Ovary (tissue), 9 donors: ENCODE data around the gene IKBIP. TPM values are rescaled to one million over a fixed set of nuclear protein-coding genes. Genes with fewer than 3 reads are reported as not detected.

ENCODE experiments used
- DNase-seq, 5 donors: peaks; one replicate each; pipeline ENCODE4 v3.0.0-alpha.2; 2019 to 2020
- H3K27ac ChIP-seq, 2 donors: fragments of 200-600 bp; one replicate each; pipeline versions ENCODE4 v1.5.1 to v1.8.0; 2019 to 2022
- H3K27me3 ChIP-seq: fragments of 200-600 bp; one replicate; pipeline ENCODE4 v1.8.0; 2022
- H3K36me3 ChIP-seq: fragments of 200-600 bp; sonication (generic); one replicate; pipeline ENCODE4 v1.5.1; 2019
- H3K4me1 ChIP-seq: one replicate; pipeline ENCODE4 v1.8.1; 2013; ENCODE audit warnings: mild to moderate bottlenecking, moderate library complexity; ENCODE audit not compliant: insufficient read depth
- H3K4me3 ChIP-seq: fragments of 200-600 bp; sonication (generic); one replicate; pipeline ENCODE4 v1.5.1; 2017
- H3K9me3 ChIP-seq, 2 donors: fragments of 200-600 bp in 1 of 2; sonication (generic) in 1 of 2; one replicate each; pipeline versions ENCODE4 v1.5.1 to v1.8.1; 2013 to 2019; ENCODE audit warnings: mild to moderate bottlenecking in 1 of 2, moderate library complexity in 1 of 2
- CTCF ChIP-seq, 3 donors: fragments of 450-650 bp in 2 of 3; fragments of 200-600 bp in 1 of 3; IDR thresholded peaks; one replicate each; pipeline versions ENCODE4 v1.5.1 to v1.8.0; 2016 to 2022; ENCODE audit warnings: antibody characterized with exemption in 3 of 3, mild to moderate bottlenecking in 1 of 3
- EP300 ChIP-seq: sonication (generic); formaldehyde crosslinking; IDR thresholded peaks from one replicate; pipeline ENCODE4 v1.6.1; 2017; ENCODE audit warnings: antibody characterized with exemption
- POLR2A ChIP-seq: fragments of 450-650 bp; IDR thresholded peaks from one replicate; pipeline ENCODE4 v1.6.1; 2017; ENCODE audit warnings: antibody characterized with exemption, mild to moderate bottlenecking, moderate library complexity
- WGBS, 3 donors: extraction: QIAGEN DNeasy Blood & Tissue Kit in 1 of 3; methylation state at CpG; one replicate each; pipeline versions ENCODE4 v1.1.5 to v1.1.7; 2013 to 2017; 5-methylcytosine and 5-hydroxymethylcytosine counted together
- intact Hi-C, 4 donors: fragments of 100-400 bp; cut with DNase I; formaldehyde crosslinking; loops; one replicate each; pipeline versions ENCODE4 v1.11.0 to v1.15.1; 2022 to 2023
- polyA plus RNA-seq, 2 donors: library from polyadenylated mRNA; stranded (reverse); fragments of 200-250 nt in 1 of 2; fragments of 350-450 nt in 1 of 2; fragmentation: Illumina TruSeq in 1 of 2; extraction: RNeasy Lipid Tissue Mini Kit (QIAGEN cat#74804) in 1 of 2; gene quantifications; one replicate each; pipeline ENCODE4 v1.2.3, GENCODE V29; 2013 to 2014
- total RNA-seq, 7 donors: library from RNA; depleted of rRNA in 2 of 7; stranded (reverse); fragments of >200 nt in 2 of 7; fragmentation: NEBNext Ultra II Directional in 3 of 7; extraction: Animal tissue kit (Norgen Biotek cat#: 25700) in 3 of 7; gene quantifications; one replicate each; pipeline versions ENCODE4 v1.1.0 to v1.2.4, GENCODE V29; 2016 to 2023
- donor health status: DM: no; HTN: no; CAD: no; lungs with moderate emphysema.
- donor health status: DM: no; HTN: no; CAD: no.
- donor health status: Bipolar disorder and iron deficiency.
- donor health status: DM: yes; HTN: yes; CAD: no.
- donor health status: DM: no; HTN: no; CAD: no.
- donor health status: DM: yes; HTN: yes; CAD: no.

IKBIP gene
- total and polyA plus RNA-seq, 9 donors = 6.8 to 12.4 (median 9.8) TPM

- DNase-seq = no peak
- no peaks in the 10 kb centered on the region for H3K4me1 ChIP-seq
- no peaks in the 10 kb centered on the region for H3K27me3 ChIP-seq
- intact Hi-C loops = no loop called here
- H3K4me3 ChIP-seq = no peak overlapping the region
- 60 to 62% (median 61%) methylated on average over 7 of the region's 7 CpGs for WGBS, 3 donors
- TF ChIP-seq CTCF (IDR thresholded peaks at IDR 0.05) = no peak
- no peak for TF ChIP-seq POLR2A
- TF ChIP-seq EP300 = no peak
- H3K9me3 ChIP-seq = no peaks in the 10 kb centered on the region
- H3K36me3 ChIP-seq = no peaks in the 10 kb centered on the region
- H3K27ac ChIP-seq = no peak overlapping the region
Measured at GRCh38 chr12:98671459-98671858, 26.9 kb upstream of the IKBIP start.

- H3K9me3 ChIP-seq = no peaks in the 10 kb centered on the region
- 95 to 96% (median 96%) methylated on average over 3 of the region's 3 CpGs for WGBS, 3 donors
- H3K4me3 ChIP-seq = no peak overlapping the region
- intact Hi-C loops = loop anchor here in 1 of 4 donors (10.0 kb wide), 1 partner anchor 95 kb away; no protein-coding TSS in a partner anchor
- no peak overlapping the region for H3K27ac ChIP-seq
- H3K27me3 ChIP-seq = no peaks in the 10 kb centered on the region
- no peaks in the 10 kb centered on the region for H3K4me1 ChIP-seq
- no peak for TF ChIP-seq EP300
- TF ChIP-seq POLR2A = no peak
- TF ChIP-seq CTCF (IDR thresholded peaks at IDR 0.05) = no peak
- no peak for DNase-seq
- no peaks in the 10 kb centered on the region for H3K36me3 ChIP-seq
Measured at GRCh38 chr12:98669751-98670150, 25.2 kb upstream of the IKBIP start.

GRCh38 chr12:98660521-98660920 lies 15.9 kb upstream of the IKBIP start:
- intact Hi-C loops = loop anchor here in 1 of 4 donors (10.0 kb wide), 1 partner anchor 86 kb away; no protein-coding TSS in a partner anchor
- H3K4me3 ChIP-seq = no peak overlapping the region
- no peak overlapping the region for H3K27ac ChIP-seq
- no peaks in the 10 kb centered on the region for H3K27me3 ChIP-seq
- no peaks in the 10 kb centered on the region for H3K9me3 ChIP-seq
- DNase-seq = no peak
- TF ChIP-seq EP300 (no peak), CTCF (IDR thresholded peaks at IDR 0.05) (no peak), POLR2A (no peak)
- H3K36me3 ChIP-seq = no peaks in the 10 kb centered on the region
- no peaks in the 10 kb centered on the region for H3K4me1 ChIP-seq

GRCh38 chr12:98656289-98657101 lies 11.9 kb upstream of the IKBIP start:
- Histone ChIP-seq H3K27ac (no peak overlapping the region), H3K9me3 (no peaks in the 10 kb centered on the region), H3K27me3 (no peaks in the 10 kb centered on the region), H3K36me3 (no peaks in the 10 kb centered on the region), H3K4me3 (no peak overlapping the region), H3K4me1 (no peaks in the 10 kb centered on the region)
- intact Hi-C loops = loop anchor here in 1 of 4 donors (10.0 kb wide), 1 partner anchor 232 kb away; no protein-coding TSS in a partner anchor
- no peak for DNase-seq
- WGBS, 3 donors = 79 to 84% (median 81%) methylated on average over 6 of the region's 6 CpGs
- TF ChIP-seq EP300 (no peak), CTCF (IDR thresholded peaks at IDR 0.05) (no peak), POLR2A (no peak)
